GM21717 (cell line): Measurements from ENCODE around the gene CEP41.
"Not testable (repeated sequence)": the region's sequence is repeated elsewhere in the genome, so short reads cannot be mapped to it uniquely, and the experiment has no call there.

ENCODE experiments used
- ATAC-seq: cut with Tn5 transposase; IDR thresholded peaks from one replicate; pipeline ENCODE4 v1.9.1; 2021; ENCODE audit warnings: mild to moderate bottlenecking, moderate library complexity; ENCODE audit not compliant: unreplicated experiment

Gene CEP41

DNA sequence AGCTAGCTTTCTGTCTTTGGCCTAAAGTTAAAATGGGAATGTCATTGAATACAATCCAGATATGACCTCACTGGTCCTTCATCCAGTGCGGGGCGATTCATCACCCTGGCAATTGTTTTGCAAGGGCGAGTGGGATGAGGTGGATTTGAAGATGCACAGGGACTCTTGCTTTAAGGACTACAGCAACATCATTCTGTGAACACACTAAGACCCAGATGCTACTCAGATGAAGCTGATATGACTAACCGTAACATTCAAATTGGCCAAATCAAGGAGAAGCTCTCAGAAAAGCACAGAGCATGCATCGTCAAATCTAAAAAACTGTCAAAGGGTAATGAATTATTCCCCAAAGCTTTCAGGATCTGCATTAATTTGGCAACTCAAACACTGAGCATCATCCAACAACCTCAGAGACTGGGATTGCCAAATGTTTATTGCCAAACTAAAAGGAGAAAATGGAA is 47.7 kb downstream of the CEP41 start:
- ATAC-seq: no peak

DNA sequence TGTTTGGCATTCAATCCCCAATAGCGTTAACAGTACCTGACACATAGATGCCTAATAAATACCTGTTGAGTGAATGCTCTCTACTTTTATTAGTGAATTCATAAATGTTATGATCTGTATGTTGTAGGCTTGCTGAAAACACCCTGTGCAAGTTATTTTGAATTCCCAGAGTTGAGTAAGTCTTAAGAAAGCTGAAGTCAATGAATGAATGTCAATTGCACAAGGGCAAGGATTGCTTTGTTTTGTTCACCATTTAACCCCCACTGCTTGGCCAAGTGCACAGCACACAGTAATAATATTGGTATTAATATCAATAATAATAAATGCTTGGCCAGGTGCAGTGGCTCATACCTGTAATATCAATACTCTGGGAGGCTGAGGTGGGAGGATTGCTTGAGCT is 50.3 kb downstream of the CEP41 start:
- no peak for ATAC-seq

DNA sequence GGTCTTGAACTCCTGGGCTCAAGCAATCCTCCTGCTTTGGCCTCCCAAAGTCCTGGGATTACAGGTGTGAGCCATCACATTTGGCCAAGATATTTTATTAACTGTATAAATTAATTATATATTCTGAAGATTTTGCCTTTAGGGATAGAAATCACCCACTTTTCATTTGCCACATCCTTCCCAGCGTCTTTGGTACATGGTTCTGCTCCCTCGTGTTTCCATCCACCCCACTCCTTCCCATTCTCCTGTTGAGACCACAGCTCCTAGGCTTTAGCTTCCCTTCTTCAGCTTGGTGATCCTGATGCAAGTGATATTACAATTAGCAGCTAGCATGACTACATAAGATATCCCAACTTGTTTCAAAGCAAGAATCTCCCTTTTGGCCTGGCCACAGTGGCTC is 52.1 kb downstream of the CEP41 start:
- no peak for ATAC-seq

DNA sequence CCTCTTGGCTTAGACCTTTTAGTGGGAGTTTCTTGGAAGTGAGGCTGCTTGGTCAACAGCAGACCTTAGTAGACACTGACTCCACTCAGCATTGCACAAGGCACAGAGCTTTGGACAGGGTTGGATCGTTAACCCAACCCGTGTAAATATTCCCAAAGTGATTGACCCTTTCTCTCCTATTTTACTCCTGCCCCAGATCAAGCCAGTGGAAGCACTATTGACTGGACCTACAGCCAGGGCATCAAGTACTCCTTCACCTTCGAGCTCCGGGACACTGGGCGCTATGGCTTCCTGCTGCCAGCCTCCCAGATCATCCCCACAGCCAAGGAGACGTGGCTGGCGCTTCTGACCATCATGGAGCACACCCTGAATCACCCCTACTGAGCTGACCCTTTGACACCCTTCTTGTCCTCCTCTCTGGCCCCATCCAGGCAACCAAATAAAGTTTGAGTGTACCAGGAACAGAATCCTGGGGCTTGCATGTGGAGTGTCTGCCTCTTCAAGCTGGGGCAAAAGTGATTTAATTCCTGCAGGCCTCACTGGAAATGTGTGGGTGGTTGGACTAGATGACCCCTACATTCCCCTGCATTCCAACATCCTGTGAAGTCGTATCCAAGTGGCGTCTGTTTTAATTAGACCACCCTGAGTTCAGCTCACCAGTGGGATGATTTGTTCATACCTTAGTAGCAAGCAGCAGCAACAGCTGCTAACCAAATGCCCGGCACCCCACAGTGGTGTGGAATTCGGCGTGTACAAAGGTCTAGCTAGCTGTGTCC is 53.0 kb downstream of the CEP41 start:
- ATAC-seq: no peak

DNA sequence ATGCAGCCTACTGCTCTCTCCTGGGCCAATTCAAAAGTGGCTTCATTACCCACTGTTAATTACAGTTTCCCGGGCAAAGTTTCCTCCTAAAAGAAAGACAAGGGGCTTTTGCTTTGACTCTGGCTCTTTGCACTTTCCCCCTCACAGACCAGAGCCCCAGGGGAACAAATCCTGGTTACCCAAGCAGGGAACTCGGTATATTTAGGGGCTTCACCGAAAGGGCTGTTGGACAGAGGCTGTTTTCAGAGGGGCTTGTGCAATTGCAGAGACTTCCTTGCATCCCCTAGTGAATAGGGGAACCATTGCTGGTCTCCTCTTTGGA is 53.5 kb downstream of the CEP41 start:
- ATAC-seq: no peak

DNA sequence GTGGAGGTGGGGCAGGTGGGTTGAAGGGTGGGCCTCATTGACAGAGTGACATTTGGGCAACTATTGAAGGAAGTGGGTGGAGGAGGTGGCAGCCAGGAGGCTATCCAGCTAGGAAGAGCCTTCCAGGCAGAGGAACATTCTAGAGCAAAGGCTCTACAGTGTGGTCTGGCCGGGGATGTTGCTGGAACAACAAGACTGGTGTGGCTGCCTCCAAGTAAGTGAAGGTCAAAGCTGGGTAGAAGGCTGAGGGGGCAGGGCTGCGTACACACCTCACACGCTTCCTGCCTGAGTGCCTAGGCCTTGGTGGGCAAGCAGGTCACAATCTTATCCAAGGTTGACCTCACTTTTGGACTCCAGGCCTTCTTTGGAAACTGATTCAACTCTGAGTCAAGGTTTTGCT is 53.9 kb downstream of the CEP41 start:
- no peak for ATAC-seq

DNA sequence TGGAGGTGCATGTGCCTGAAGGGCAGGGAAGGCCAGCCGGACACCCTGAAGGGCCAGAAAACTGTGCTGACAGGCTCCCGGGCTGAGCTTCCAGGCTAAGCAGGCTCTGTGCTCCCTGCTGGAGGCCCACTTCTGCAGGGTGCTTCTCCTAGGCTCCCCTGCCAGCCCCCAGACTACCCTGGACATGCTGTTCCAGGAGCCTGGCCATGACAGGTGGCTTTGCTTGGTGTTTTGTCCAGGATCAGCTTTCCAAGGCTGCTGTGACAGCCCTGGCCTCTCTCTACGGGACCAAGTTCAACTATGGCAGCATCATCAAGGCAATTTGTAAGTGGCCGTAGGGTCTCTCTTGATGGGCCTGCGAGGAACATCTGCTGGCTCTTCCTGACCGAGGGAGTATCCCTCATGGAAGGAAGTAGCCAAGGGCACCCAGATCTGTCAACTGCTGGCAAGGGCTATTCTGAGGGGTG is 55.2 kb downstream of the CEP41 start:
- ATAC-seq: no peak

DNA sequence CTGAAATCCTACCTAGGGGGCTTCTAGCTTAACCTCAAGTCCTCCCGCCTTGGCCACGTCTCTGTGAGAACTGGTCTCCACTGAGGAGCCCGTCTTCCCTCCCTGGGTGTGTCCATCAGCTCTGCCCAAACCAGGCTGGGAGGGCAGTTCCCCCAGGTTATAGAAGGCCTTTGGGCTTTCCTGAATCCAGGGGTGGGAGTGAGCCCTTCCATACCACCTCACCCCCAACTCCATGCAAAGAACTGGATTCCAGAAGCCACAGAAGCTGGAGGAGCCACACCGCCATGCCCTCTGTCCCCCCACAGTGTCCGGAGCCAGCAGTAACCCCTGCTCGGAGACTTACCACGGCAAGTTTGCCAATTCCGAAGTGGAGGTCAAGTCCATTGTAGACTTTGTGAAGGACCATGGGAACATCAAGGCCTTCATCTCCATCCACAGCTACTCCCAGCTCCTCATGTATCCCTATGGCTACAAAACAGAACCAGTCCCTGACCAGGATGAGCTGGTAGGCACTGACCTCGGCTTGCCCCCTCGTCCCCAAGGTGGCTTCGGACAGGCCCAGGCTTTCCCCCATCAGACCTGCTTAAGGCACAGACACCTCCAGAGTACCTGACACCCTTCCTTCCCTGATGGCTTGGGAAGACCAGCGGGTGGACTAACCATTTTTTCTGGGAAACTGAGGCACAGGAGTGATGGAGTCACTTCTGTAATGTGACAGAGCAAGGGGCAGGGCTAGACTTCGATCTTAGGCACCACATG is 55.8 kb downstream of the CEP41 start:
- no peak for ATAC-seq

DNA sequence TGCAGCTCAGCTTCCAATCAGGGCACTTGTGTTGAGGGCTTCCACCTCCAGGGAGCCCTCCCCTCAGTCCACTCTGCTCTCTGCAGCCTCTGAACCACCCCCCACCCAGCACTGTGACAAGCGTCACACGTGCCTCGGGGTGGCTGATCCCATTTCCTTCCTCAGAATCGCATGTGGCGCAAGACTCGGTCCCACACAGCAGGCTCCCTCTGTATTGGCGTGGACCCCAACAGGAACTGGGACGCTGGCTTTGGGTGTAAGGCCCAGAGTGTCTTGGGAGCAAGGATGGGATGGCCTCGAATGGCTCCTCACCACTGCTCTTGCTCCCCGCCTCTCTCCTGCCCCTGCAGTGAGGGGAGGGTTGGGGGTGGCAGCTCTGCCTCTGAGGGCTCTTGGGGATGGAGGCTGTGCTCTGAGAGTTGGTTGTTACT is 56.4 kb downstream of the CEP41 start:
- no peak for ATAC-seq

DNA sequence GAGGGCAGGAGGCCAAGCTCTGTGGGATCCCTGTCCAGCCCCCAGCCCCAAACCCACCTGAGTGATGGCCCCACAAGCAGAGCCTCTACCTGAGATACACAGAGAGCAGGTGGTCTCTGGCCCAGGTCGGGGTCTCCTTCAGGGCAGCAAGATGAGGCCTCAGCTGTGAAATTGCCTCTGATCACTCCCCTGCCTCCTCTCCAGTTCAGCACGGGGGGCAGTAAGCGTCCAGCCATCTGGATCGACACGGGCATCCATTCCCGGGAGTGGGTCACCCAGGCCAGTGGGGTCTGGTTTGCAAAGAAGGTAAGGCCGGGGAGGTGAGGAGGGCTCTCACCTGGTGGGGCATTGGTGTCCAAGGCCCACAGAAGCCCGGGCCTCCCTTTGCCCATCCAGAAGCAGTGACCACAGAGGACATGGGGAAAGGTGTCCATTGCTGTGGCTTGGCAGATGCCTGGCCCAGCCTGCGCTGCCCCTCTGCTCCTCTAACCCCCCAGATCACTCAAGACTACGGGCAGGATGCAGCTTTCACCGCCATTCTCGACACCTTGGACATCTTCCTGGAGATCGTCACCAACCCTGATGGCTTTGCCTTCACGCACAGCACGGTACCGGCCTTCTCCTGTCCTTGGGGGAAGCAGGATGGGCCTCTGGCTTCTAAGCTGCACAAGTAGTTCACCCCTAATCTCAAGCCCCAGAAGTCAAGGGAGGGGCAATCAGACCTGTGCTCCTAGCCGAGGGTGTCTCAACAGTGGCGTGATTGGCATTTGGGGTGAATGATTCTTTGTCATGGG is 57.4 kb downstream of the CEP41 start:
- ATAC-seq: no peak

DNA sequence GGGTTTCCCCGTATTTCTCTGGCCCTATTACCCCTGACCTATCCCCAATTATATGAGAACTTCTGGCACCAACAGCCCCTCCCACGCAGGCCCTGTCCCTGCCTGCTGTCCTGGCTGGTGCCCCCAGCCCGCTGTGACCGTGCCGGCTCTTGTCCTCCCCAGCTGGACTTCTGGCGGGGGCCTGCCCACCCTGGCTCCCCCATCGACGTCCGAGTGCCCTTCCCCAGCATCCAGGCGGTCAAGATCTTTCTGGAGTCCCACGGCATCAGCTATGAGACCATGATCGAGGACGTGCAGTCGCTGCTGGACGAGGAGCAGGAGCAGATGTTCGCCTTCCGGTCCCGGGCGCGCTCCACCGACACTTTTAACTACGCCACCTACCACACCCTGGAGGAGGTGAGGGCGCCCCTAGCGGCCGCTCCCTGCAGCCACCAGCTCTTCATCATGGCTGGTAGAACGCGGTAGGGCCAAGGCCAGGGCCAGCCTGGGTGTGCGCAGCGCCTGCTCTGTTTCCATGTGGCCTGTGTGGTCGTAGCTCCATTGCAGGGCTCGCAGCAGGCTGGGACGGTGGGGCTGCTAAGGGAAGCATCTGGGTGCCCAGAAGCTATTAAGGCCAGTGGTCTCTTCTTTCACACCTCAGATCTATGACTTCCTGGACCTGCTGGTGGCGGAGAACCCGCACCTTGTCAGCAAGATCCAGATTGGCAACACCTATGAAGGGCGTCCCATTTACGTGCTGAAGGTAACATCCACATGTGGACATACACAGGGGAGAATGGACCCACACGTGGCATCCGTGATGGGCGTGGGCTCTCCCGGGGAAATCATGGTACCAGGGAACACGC is 59.1 kb downstream of the CEP41 start:
- ATAC-seq: no peak

DNA sequence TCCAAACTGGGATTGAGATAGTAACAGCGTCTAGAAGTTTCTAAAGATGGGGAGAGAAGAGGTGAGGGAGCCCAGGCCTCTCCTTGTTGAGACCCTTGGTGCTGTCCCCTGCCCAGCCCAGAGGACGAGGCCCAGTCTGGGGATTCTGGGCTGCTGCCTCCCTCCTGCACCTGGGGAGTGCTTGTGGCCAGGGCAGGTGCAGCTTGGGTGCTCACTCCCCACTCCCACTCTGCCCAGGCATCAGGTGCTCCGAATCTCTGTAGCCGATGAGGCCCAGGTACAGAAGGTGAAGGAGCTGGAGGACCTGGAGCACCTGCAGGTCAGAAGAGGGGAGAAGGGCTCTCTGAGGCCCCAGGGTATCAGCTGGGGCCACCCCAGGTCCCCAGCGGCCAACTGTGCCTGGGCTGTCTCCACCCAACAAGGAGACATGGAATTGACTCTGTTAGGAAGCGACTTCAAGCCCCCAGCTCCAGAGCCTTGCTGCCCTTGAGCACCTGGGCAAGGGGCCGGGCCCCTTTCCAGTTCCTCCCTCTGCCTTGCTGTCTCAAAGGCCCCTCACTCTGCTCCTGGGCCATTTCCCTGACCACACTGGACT is 59.9 kb downstream of the CEP41 start:
- ATAC-seq: no peak

DNA sequence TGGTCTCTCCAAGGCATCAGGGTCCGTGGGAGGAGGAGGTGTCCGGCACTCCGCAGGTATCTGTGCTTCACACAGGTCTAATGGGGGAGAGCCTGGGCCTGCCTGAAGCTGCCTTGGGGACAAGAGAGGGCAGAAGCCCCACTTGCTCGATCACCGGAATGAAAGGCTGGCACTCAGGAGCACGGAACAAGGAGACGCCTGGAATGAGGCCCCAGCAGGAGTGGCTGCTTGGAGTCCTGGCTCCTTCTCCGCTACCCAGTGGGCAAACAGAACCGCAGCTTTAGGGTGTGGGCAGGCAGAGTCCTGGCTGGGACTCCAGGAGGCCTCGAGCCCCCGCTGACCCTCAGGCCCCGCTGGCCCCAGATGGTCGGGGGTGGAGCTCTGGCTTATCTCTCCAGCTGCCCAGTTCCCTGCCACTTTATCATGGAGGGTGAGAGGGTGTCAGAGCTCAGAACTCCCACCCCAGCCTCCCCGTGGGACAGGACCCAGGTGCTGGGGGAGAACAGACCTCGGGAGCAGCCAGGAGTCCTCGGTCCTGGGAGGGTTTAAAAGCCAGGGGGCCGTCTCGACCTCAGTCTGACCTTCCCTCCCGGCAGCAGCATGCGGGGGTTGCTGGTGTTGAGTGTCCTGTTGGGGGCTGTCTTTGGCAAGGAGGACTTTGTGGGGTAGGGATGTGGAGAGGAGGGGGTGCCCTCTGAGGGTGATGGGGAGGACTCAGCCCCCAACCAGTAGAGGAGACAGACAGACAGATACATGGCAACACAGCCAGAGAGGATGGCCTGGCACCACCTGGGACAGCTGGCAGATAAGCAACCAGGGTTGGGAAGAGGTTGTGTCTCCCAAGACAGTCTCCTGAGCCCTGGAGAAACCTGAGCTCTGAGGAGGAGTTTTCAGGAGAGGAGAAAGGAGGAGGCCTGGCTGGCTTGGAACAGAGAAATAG is 60.6 kb downstream of the CEP41 start, which contains the start of gene CPA1:
TSS of gene CPA1 (plus strand) at position 574 of the 940 bp plus-strand sequence. CDS start at position 601, 27 bp downstream.
- no peak for ATAC-seq

DNA sequence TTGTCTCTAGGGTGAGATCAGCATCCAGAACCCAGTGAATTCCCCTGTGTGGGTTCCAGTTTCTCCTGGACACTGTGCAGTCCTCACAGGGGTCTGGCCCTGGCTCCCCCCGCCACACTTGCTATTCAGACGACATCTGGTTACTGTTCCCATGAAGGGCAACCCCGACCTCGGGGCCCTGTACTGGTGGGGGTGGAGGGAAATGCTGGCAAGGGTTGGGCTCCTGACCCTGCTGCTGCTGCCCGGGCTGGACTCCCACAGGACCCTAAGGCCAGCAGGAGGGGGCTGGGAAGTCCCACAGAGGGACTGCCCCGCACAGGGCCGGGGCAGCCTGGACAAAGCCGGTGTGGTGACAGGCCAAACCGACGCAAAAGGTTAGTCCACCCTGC is 61.3 kb downstream of the CEP41 start:
- ATAC-seq: no peak

DNA sequence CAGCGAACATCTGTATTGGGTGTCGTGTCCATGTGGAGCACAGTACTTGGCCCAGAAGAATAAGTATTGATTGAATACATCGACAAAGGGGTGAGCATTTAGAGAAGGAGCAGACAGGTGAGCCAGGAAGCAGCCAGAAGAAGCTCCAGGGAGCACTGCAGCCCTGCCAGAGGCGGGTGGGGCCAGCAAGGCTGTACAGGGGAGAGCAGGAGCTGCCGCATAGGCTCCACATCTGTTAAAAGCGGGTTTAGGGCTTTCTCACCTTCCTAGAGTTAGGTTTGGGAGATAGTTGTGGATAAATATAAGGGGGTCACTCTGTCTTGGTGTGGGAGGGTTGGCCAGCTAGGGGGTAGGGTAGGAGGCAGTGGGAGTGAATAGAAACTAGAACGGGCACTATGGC is 61.8 kb downstream of the CEP41 start:
- ATAC-seq: no peak

DNA sequence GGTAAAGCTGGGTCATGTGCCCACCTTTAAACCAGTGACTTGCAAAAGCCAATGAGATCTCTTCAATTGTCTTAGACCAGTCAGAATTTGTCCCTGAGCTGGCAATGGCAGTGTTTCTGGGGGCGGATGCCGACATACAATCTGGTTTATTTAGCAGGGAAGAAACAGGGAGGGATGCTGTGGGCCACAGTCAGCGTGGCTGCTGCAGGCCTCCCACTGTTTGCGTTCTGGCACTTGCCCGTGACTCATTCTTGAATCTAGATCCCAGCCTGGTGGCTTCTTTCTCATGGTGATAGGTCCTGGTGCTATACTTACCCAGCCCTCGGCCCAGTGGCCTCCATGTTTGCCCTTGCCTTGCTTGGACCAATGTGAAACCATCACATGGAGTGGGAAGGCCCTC is 63.6 kb downstream of the CEP41 start:
- ATAC-seq: no peak

DNA sequence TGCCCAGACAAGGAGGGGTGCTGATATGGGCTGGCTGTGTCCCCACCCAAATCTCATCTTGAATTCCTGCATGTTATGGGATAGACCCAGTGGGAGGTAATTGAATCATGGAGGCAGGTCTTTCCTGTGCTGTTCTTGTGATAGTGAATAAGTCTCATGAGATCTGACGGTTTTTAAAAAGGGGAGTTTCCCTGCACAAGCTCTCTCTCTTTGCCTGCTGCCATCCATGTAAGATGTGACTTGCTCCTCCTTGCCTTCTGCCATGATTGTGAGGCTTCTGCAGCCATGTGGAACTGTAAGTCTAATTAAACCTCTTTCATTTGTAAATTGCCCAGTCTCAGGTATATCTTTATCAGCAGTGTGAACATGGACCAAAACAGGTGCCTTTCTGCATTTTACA is 64.4 kb downstream of the CEP41 start:
- not testable (repeated sequence) for ATAC-seq

DNA sequence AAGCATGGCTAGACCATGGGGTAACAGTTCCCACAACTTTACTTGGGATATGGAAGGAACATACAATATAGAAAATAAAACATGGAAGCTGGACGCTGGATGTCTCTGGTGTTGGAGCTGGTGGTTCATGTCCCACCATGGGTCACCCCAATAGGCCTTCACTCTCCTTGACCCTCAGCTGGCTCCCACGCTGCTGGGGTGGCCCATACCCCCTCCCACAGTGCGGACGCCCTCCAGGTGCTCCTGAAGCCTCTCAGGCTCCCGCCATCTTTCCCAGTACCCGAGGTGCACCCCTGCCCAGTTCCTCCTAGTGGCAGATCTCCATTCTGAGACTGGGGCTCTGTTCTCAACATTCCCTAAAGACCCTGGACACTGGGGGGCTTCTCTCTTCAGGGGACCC is 66.3 kb downstream of the CEP41 start:
- ATAC-seq: no peak
